Motor neuron (in vitro differentiated cells): ENCODE measurements around the gene FGFR2. TPM values are rescaled to one million over a fixed set of nuclear protein-coding genes. Genes with fewer than 3 reads are reported as not detected.

ENCODE experiments used
- ATAC-seq, 8 experiments: fragments of 200-7000 bp; cut with Tn5 transposase; replicated peaks in 6 of 8; 2 replicates each; pipeline ENCODE4 v1.8.0; 2021; ENCODE audit warnings: mild to moderate bottlenecking in 8 of 8, moderate library complexity in 8 of 8
- H3K27ac ChIP-seq, 2 donors: fragments of 250-450 bp; sonication (Bioruptor Pico); 2 replicates each; pipeline ENCODE4 v1.9.0; 2021; ENCODE audit warnings: antibody characterized with exemption in 2 of 2, mild to moderate bottlenecking in 2 of 2, moderate library complexity in 1 of 2
- H3K4me1 ChIP-seq, 2 donors: fragments of 250-450 bp; sonication (Bioruptor Pico); replicated peaks in 1 of 2; 2 replicates each; pipeline ENCODE4 v1.6.1; 2021; ENCODE audit warnings: antibody characterized with exemption in 2 of 2, mild to moderate bottlenecking in 2 of 2, moderate library complexity in 1 of 2
- H3K4me3 ChIP-seq, 5 donors: fragments of 250-450 bp; sonication (Bioruptor Pico); 2 replicates each; pipeline ENCODE4 v1.9.0; 2021; ENCODE audit warnings: antibody characterized with exemption in 5 of 5, mild to moderate bottlenecking in 5 of 5, moderate library complexity in 4 of 5
- WGBS, 10 experiments: fragments of 450-650 bp; shearing (Covaris generic); methylation state at CpG; one replicate each; pipeline ENCODE4 v1.0.0; 2022; 5-methylcytosine and 5-hydroxymethylcytosine counted together
- in situ Hi-C, 9 experiments: fragments of 400-800 bp; cut with MboI; loops; one replicate each; pipeline ENCODE4 v1.15.0; 2021; ENCODE audit warnings: low sequenced_read_pairs in 9 of 9, low pct_unique_long_range_greater_than_20kb in 2 of 9; ENCODE audit not compliant: unreplicated experiment in 9 of 9
- total RNA-seq, 8 experiments: library from RNA; unstranded; fragments of 300-600 nt; gene quantifications; 2 replicates each; pipeline versions ENCODE4 v1.2.3 to v1.2.4, GENCODE V29; 2022

The FGFR2 gene
- total RNA-seq, 8 experiments from 2014 or later: 0.20 to 100.0 (median 32.4) TPM

- no peaks in the 10 kb centered on the region for H3K4me1 ChIP-seq
- 20 to 100% (median 90%) methylated on average over 1 of the region's 1 CpG; no CpG with 5 or more reads in 5 of the 10 experiments for WGBS, 10 experiments
- no peak overlapping the region for H3K4me3 ChIP-seq
- in situ Hi-C loops: no loop called here
- no peak for ATAC-seq
- H3K27ac ChIP-seq: no peak overlapping the region
These were observed 117.1 kb downstream of the FGFR2 start for GRCh38 chr10:121481180-121481579.

- H3K27ac ChIP-seq: no peak overlapping the region
- 26 to 100% (median 81%) methylated on average over 2 to 7 of the region's 7 CpGs for WGBS, 10 experiments
- in situ Hi-C loops: no loop called here
- no peaks in the 10 kb centered on the region for H3K4me1 ChIP-seq
- ATAC-seq: no peak
- H3K4me3 ChIP-seq: no peak overlapping the region
These were observed 119.7 kb downstream of the FGFR2 start for GRCh38 chr10:121478556-121478955.

GRCh38 chr10:121469797-121470606 lies 128.2 kb downstream of the FGFR2 start:
- WGBS, 10 experiments: 46 to 93% (median 64%) methylated on average over 1 to 16 of the region's 19 CpGs
- in situ Hi-C loops: no loop called here
- ATAC-seq: peak in 5 of 8 experiments; percentile 64 to 95 (median 76)
- H3K4me3 ChIP-seq: no peak overlapping the region
- peaks cover 6 to 13% of the 10 kb centered on the region in 2 donors for H3K4me1 ChIP-seq
- H3K27ac ChIP-seq: no peak overlapping the region

GRCh38 chr10:121468726-121469125 lies 129.5 kb downstream of the FGFR2 start:
- ATAC-seq: no peak
- H3K4me1 ChIP-seq: peaks cover 6 to 13% of the 10 kb centered on the region in 2 donors
- no peak overlapping the region for H3K27ac ChIP-seq
- in situ Hi-C loops: no loop called here
- H3K4me3 ChIP-seq: no peak overlapping the region
- 0 to 100% (median 79%) methylated on average over 1 to 5 of the region's 8 CpGs; no CpG with 5 or more reads in 4 of the 10 experiments for WGBS, 10 experiments

- Histone ChIP-seq H3K27ac (no peak overlapping the region), H3K4me1 (peaks cover 6 to 13% of the 10 kb centered on the region in 2 donors), H3K4me3 (no peak overlapping the region)
- WGBS, 10 experiments: 60 to 100% (median 80%) methylated on average over 1 of the region's 4 CpGs; no CpG with 5 or more reads in 7 of the 10 experiments
- in situ Hi-C loops: no loop called here
- ATAC-seq: no peak
These were observed 131.8 kb downstream of the FGFR2 start for GRCh38 chr10:121466424-121466823.

GRCh38 chr10:121465215-121465614 lies 133.0 kb downstream of the FGFR2 start:
- Histone ChIP-seq H3K27ac (no peak overlapping the region), H3K4me1 (peaks cover 5 to 11% of the 10 kb centered on the region in 2 donors), H3K4me3 (no peak overlapping the region)
- WGBS, 10 experiments: 60 to 100% (median 95%) methylated on average over 1 to 13 of the region's 14 CpGs; no CpG with 5 or more reads in 4 of the 10 experiments
- in situ Hi-C loops: no loop called here
- no peak for ATAC-seq

- WGBS, 10 experiments: 58 to 100% (median 96%) methylated on average over 2 of the region's 2 CpGs; no CpG with 5 or more reads in 6 of the 10 experiments
- Histone ChIP-seq H3K4me1 (peaks cover 0 to 4% of the 10 kb centered on the region in 2 donors), H3K4me3 (no peak overlapping the region), H3K27ac (no peak overlapping the region)
- ATAC-seq: peak in 2 of 8 experiments; percentile 48 to 71
- in situ Hi-C loops: no loop called here
These were observed 133.7 kb downstream of the FGFR2 start for GRCh38 chr10:121464517-121464916.

- Histone ChIP-seq H3K4me1 (no peaks in the 10 kb centered on the region), H3K27ac (no peak overlapping the region), H3K4me3 (no peak overlapping the region)
- ATAC-seq: no peak
- in situ Hi-C loops: no loop called here
- WGBS, 10 experiments: 0 to 100% (median 89%) methylated on average over 1 to 2 of the region's 2 CpGs; no CpG with 5 or more reads in 1 of the 10 experiments
These were observed 135.3 kb downstream of the FGFR2 start for GRCh38 chr10:121462955-121463354.

- Histone ChIP-seq H3K4me3 (no peak overlapping the region), H3K4me1 (no peaks in the 10 kb centered on the region), H3K27ac (no peak overlapping the region)
- in situ Hi-C loops: no loop called here
- 13 to 100% (median 90%) methylated on average over 1 to 6 of the region's 7 CpGs; no CpG with 5 or more reads in 1 of the 10 experiments for WGBS, 10 experiments
- no peak for ATAC-seq
These were observed 136.0 kb downstream of the FGFR2 start for GRCh38 chr10:121462281-121462680.

GRCh38 chr10:121461307-121461706 lies 136.9 kb downstream of the FGFR2 start:
- no peak for ATAC-seq
- no peak overlapping the region for H3K4me3 ChIP-seq
- 21 to 100% (median 93%) methylated on average over 1 to 5 of the region's 5 CpGs; no CpG with 5 or more reads in 2 of the 10 experiments for WGBS, 10 experiments
- in situ Hi-C loops: no loop called here
- H3K27ac ChIP-seq: no peak overlapping the region
- H3K4me1 ChIP-seq: no peaks in the 10 kb centered on the region

- H3K4me3 ChIP-seq: no peak overlapping the region
- no peaks in the 10 kb centered on the region for H3K4me1 ChIP-seq
- in situ Hi-C loops: no loop called here
- no peak for ATAC-seq
- H3K27ac ChIP-seq: no peak overlapping the region
- 20 to 100% (median 96%) methylated on average over 1 to 3 of the region's 3 CpGs; no CpG with 5 or more reads in 6 of the 10 experiments for WGBS, 10 experiments
These were observed 137.5 kb downstream of the FGFR2 start for GRCh38 chr10:121460733-121461132.

- H3K27ac ChIP-seq: no peak overlapping the region
- in situ Hi-C loops: no loop called here
- H3K4me3 ChIP-seq: no peak overlapping the region
- peaks cover 0 to 3% of the 10 kb centered on the region in 2 donors for H3K4me1 ChIP-seq
- 20 to 80% (median 52%) methylated on average over 1 to 10 of the region's 17 CpGs; no CpG with 5 or more reads in 2 of the 10 experiments for WGBS, 10 experiments
- no peak for ATAC-seq
These were observed 138.4 kb downstream of the FGFR2 start for GRCh38 chr10:121459622-121460453.

- Histone ChIP-seq H3K4me1 (peaks cover 0 to 3% of the 10 kb centered on the region in 2 donors), H3K4me3 (no peak overlapping the region), H3K27ac (no peak overlapping the region)
- 89 to 100% (median 90%) methylated on average over 1 to 6 of the region's 6 CpGs; no CpG with 5 or more reads in 6 of the 10 experiments for WGBS, 10 experiments
- no peak for ATAC-seq
- in situ Hi-C loops: no loop called here
These were observed 139.0 kb downstream of the FGFR2 start for GRCh38 chr10:121459279-121459621.
